Measurements from ENCODE around the gene PILRA.
A peak's percentile ranks its signal among the peaks of the same experiment; 100 is the strongest.

The PILRA gene

DNA sequence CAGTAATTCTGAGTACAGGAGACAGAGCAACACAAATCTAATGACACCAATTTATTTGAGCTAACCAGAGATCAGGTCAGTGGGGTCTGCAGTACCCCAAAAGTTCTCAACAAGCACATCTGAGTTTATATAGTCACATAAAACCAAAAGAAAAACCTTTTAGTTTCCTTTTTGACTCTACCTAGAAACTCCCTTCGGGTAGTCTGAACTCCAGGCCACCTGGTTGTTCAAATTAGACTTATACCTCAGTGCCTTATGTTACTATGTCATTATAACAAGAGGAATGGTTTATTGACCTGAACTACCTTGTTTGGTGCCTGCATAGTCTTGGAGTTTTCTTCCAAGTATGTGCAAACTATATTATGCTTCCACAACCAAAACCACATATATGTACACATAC, 40.6 kb downstream of the PILRA start:
- no peak for DNase-seq

DNA sequence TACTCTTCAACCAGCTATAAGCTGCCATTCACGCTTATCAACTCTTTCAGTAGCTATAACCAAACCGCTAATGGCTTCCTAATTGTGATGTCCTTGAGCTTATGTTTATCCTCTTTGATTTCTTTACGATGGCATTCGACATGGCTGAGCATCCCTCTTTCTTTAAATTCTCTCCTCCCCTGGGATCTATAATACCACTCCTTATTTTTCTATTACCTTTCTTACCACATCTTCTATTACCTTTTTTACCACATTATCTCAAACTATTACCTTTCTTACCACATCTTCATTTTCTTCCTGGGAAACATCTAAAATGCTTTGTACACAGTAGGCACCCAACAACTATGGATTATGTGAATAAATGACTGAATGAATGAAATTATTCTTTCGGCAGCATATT, 42.2 kb downstream of the PILRA start:
- no peak for DNase-seq

DNA sequence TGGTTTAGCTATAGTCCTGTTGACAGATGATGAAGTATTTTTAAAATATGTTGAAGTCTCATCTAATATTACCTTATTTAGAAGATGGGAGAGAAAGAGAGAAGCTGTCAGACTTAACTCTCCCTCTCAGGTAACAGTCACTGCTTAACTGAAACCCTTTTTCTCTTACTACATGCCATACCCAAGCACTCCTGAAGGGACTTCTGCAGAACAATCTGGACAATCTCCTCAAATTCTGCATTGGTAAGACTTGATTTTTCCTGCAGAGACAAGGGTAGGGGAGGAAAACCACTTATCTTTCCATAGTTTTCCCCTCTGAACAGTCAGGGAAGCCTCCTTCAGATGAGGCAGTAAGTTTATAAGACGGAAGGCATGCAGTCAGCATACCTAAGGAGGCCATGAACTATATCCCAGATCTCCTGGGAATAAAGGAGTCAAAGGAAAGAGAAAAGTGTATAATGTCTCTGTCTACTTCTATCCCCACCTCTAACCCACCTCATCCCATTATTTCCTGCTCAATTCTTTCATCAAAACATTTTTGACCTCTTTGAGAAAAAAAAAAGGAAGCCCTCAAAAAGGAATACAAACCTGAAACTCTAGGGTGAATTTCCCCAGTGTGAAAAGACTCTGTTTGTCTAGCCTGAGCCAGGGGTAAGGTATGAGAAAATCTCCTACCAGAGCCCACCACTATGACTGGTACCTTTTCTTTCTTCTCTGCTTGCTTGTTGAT, 45.8 kb downstream of the PILRA start:
- DNase-seq: no peak

DNA sequence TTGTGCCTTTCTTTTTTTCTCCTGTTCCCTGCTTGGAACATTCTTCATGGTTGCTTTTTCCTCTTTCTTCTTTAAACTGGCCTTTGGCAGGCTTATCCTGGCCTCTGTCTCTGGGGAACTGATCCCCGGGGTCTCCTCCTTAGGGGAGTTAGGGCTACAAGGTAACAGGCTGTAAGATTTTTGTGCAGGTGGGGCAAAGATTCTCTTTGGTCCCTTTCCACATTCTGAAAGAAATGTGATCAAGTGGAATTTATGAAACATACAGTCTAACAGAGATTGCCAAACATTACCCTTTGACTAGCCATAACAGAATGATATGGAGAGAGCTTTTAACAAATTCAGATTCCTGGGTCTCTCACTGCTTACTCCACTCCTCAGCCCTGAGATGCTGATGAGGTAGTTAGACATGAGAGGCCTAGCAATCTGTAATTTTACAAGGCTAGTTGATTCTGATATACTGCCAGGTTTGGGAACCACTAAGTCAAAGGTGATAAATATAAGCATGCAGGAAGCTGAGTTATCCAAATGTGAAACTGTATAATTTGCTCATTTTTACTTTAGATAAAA, 46.5 kb downstream of the PILRA start:
- no peak for DNase-seq

DNA sequence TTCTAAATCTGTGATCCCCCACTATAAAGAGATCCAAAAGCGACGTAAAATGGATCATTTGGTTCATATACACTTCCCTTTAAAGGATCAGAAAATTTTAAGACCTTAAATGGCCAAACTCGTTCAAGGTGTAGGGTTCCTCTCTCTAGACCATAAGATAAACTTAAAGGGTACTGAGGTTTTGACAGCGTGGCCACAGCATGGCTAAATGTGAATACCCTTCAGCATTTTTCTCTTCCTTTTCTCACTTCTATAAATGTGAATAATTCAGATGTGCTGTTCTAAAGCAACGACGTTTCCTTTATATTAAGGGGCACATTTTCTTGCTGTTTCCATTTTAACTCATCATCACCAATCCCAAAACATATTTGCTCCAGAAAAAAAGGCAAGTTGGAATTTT, 50.0 kb downstream of the PILRA start:
- DNase-seq: no peak

DNA sequence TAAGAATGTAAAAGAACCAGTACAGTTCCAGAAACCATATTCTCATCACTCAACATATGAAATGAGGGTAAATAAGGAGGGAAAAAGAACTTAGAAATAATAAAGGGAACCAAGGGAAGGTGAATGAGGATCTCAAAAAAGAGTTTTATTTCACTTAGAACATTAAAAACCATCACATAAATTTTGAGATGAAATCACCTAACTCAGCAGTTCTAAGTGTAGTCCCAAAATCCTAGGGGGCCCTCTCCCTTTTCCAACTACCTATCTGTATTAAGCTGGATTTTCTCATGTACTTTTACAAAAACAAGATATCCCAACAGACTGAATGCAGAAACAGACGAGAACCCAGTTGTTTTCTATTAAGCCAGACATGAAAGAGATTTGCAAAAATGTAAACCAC, 52.1 kb downstream of the PILRA start:
- DNase-seq: no peak

DNA sequence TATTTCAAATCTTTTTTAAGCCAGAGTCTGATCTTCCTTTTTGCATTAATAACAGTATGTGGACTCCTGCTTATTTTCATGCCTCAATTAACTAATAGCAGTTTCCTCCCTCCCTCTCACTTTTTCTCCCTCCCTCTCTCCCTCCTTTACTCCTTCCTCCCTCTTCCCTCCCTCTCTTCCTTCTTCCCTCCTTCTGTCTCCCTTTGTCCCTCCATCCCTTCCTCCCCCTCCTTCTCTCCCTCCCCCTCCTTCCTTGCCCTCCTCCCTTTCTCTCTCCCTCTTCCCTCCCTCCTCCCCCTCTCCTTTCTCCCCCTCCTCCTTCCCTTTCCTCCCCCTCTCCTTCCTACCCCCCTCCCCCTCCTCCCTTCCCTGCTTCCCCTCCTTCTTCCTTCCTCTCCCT, 53.2 kb downstream of the PILRA start:
- no peak for DNase-seq

DNA sequence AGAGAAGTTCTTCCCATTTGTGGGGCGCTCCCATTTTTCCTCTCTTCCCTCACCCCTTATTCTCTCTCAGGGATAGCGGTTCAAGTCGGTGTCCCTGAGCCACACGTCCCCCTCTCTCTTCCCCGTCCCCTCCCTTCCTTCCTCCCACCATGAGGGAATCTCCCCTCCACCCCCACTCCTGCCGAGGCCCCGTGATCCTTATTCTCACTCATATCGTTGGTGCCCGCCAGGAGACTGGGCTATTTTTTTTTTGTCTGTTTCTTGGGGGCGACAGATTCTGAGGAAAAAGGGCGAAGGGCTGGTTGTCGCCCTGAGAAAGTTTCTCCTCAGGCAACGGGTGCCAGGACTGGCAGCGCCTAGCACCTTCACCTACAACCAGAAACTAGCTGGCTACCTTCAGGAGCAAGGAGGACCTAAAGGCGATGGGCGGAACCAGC, 54.5 kb downstream of the PILRA start:
- DNase-seq: no peak

DNA sequence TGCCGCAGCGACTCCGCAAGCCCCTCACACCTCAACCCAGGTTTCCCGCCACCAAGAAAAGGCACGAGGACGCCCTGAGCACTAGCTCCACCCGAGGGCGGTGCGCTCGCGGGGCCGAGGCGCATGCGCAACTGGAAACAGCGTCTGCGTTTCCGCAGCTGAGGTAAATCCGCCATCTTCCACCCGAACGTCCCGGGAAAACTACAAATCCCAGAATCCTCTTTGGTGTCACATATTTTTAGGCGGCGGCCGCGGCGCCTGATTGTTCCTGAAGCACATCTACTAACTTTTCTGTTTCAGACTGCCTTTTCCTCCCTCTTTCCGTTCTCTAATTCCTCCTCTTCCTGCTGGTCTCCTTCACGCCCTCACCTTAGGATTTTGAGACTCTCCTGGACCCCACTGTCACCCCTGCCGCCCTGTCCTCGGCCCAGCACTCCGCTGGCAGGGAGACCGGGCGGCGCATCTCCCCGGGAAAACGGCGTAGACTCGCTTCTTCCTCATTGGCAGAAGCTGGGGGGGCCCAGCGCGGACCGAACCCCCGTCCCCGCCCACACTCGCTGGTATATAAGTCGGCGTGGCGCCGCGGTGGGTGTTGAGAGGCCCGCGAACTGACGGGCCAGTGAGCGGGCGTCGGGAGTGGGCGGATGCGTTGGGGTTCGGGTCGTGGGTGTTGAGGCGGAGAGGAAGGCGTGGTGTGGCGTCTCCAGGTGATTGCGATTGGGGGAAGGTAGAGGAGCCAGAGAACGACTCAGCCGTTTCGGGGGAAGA, 55.1 kb downstream of the PILRA start, which contains the start of gene ZCWPW1:
TSS of gene ZCWPW1 (minus strand) at position 505 of the 768 bp plus-strand sequence. CDS start 8,054 bp downstream, outside the sequence.
- peak; percentile 97 for DNase-seq

DNA sequence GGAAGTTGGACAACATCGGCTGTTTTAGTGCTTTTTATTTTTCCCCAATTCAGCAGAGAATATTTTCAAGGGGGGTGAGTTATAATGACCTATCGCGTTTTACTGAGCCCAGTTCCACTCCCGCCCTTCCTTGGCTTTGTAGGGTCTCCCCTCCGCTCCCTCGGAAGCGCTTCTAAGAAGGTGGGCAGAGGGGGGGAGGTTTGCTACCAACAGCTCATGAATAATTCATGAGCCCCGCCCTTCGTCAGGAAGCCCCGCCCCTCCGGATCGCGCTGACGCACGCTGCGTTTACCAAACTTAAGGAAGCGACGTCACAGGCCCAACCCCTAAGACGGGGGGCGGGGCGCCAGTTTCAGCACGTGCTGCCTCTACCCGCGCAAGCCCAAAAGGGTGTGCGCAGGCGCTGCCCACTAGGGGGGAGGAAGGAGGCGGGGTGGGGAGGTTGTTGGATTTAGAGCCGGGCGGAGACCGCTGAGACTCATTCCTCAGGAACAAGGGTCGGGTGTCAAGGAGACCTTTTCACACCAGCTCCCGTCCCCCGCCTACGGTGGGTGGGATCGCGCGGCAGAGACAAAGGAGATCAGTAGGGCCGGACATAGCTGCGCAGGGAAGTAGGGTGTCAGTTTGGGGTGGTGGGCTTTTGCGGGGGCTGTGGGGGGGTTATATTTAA, 55.8 kb downstream of the PILRA start:
- peak; percentile 100 for DNase-seq

DNA sequence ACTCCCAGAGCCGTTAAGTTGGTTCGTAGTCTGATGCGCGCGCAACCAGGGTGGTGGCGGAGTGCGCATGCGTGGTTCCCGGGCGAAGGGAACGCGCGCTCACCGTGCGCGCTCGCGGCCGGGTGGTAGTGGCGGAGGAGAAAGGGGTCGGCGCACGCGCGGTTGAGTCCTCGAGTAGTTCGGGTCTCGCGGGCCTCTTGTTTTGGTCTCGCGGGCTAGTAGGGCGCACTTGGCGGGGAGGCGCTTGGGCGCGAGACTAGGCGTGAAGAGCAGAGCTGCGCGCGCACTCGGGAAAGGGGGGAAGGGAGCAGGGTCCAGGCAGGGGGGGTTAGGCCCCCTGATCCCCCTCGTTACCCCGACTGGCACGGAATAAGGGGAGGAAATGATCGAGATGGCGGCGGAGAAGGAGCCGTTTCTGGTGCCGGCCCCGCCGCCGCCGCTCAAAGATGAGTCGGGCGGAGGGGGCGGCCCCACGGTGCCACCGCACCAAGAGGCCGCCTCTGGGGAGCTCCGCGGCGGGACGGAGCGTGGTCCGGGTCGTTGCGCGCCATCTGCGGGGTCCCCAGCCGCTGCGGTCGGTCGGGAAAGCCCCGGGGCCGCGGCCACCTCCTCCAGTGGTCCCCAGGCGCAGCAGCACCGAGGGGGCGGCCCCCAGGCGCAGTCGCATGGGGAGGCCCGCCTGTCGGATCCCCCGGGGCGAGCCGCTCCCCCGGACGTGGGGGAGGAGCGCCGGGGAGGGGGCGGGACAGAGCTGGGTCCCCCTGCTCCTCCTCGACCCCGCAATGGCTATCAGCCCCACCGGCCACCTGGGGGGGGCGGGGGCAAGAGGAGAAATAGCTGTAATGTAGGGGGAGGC, 56.6 kb downstream of the PILRA start, which contains the start of gene MEPCE:
TSS of gene MEPCE (plus strand) at position 195 of the 856 bp plus-strand sequence. CDS start at position 383, 188 bp downstream.
- peak; percentile 98 for DNase-seq

DNA sequence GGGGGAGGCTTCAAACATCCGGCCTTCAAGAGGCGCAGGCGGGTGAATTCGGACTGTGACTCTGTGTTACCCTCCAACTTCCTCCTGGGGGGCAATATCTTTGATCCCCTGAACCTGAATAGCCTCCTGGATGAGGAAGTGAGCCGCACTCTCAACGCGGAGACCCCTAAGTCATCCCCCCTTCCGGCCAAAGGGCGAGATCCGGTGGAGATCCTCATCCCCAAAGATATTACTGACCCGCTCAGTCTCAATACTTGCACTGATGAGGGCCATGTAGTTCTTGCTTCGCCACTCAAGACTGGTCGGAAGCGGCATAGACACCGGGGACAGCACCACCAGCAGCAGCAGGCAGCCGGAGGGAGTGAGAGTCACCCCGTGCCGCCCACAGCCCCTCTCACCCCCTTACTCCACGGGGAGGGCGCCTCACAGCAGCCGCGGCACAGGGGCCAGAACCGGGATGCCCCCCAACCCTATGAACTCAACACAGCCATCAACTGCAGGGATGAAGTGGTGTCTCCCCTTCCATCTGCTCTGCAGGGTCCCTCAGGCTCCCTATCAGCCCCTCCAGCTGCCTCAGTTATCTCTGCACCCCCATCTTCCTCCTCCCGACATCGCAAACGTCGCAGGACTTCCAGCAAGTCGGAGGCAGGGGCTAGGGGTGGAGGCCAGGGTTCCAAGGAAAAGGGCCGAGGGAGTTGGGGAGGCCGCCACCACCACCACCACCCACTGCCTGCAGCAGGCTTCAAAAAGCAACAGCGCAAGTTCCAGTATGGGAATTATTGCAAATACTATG, 57.4 kb downstream of the PILRA start:
- peak; percentile 42 for DNase-seq

DNA sequence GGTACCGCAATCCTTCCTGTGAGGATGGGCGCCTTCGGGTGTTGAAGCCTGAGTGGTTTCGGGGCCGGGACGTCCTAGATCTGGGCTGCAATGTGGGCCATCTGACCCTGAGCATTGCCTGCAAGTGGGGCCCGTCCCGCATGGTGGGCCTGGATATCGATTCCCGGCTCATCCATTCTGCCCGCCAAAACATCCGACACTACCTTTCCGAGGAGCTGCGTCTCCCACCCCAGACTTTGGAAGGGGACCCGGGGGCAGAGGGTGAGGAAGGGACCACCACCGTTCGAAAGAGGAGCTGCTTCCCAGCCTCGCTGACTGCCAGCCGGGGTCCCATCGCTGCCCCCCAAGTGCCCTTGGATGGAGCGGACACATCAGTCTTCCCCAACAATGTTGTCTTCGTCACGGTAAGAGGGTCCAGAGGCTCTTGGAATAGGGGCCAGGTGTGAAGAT, 58.0 kb downstream of the PILRA start:
- DNase-seq: no peak

DNA sequence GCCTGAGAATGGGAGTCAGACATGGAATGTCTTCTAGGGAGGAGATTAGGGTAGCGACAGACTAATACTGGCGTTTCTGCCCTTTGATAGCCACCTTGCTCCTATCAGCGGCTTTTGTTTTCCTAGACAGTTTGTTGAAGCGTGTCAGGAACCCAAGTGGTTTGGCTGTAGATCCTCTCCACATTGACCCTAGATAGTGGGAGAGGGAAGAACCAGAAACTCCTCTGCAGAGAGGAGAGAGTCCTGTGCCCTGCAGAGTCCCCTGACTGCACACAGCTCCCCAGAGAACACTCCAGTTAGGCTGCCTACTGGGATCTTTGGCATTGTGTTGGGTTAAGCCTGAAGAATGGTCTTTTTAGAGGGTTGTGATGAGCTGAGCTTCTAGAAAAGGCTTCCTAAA, 58.8 kb downstream of the PILRA start:
- DNase-seq: no peak

DNA sequence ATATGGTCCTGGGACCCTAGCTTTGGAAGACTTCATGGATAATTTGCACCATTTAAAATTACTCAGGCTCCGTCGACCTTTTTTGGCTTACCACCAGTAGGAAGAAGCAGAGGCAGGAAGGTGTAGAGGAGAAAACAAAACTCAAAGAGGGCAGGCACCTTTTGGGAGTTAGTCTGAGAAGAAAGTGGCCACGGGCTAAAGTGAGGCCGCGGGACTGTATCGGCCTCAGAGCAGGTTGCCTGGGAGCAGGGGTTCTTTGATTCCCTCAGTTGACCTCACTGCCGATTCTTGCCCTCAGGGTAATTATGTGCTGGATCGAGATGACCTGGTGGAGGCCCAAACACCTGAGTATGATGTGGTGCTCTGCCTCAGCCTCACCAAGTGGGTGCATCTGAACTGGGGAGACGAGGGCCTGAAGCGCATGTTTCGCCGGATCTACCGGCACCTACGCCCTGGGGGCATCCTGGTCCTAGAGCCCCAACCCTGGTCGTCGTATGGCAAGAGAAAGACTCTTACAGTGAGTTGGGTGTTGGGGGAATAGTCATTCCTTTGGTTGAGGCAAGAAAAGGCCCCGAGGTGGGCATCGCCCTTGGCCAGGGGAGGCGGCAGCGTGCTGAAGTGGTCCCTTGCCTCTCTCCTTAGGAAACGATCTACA, 59.5 kb downstream of the PILRA start:
- no peak for DNase-seq

DNA sequence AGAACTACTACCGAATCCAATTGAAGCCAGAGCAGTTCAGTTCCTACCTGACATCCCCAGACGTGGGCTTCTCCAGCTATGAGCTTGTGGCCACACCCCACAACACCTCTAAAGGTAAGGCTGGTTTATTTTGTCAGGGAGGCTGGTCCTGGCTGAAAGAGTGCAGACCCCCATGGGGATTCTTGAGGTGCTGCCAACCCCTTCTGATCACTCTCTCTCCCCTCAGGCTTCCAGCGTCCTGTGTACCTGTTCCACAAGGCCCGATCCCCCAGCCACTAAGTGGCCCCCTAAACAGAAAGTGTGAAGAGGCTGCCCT, 59.9 kb downstream of the PILRA start:
- no peak for DNase-seq

DNA sequence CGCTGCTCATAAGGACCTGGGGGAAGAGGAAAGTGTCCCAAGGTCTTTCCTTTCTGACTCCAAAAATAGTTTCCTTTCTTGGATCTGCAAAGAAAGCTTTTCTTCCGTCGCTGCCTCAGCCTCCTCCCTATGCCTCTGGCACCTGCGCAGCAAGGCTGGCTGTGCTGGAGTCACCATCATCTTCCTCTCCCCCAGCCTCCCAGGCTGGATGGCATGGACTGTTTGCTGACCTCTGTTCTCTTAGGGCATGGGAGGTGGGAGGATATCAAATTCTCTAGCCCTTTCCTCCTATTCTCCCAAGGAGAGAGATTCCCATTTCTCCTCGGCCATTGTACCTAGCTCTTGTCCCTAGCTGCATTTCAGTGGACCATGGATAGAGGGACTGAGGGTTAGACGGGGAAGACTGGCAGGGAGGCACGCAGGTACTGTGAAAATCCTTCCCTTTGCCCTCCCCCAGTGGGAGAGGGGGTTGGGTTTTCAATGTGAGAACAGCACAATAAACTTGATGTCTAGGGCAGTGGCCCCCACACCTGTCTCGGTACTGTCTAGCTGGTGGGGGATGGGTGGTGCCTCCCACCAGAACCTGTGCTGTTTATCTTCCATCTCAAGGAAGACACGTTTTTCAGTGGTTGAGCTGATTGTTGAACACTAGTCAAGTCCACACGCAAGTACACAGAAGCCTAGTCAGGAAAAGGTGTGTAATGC, 60.5 kb downstream of the PILRA start:
- DNase-seq: no peak

DNA sequence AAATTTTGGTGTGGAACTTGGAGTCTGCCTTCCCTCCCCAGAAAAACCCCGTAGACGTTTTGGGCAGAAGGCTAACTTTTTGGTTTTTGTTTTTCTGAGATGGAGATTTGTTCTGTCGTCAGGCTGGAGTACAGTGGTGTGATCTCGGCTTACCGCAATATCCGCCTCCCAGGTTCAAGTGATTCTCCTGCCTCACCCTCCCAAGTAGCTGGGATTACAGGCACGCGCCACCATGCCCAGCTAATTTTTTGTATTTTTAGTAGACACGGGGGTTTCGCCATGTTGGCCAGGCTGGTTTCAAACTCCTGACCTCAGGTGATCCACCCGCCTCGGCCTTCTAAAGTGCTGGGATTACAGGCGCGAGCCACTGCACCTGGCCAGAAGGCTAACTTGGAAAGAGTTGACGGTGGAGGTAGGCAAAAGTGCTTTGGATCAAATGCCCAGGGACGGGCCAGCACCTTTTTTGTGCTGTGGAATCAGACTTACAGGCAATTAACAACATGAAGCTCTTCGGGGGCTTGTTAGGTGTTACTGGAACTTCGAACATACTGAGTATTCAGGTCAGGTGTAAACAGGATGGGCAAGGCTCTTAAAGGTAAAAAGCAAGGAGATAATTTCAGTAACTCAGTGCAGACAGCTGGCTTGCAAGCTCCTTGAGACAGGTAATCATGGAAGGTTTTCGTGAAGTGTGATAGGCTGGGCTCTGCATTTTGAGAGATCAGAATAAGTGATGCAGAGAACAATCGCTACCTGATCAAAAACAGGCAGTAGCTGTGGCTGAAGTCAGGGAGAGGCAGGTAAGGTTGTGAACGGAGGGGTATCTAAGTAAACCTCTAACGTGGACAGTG, 61.2 kb downstream of the PILRA start:
- DNase-seq: no peak
